Thoracic aorta (tissue), 2 donors: ENCODE measurements around the gene FAM118B. TPM values are rescaled to one million over a fixed set of nuclear protein-coding genes. Genes with fewer than 3 reads are reported as not detected.
A peak's percentile ranks its signal among the peaks of the same experiment; 100 is the strongest.

ENCODE experiments used
- ATAC-seq: fragments of 150-250 bp; one replicate; pipeline ENCODE4 v1.8.0; 2017; ENCODE audit warnings: low read depth; ENCODE audit not compliant: insufficient number of reproducible peaks, low FRiP score
- DNase-seq: peaks from one replicate; pipeline ENCODE4 v3.0.0-alpha.2; 2020; ENCODE audit warnings: low spot score
- H3K27ac ChIP-seq, 2 donors: fragments of 200-600 bp; sonication (generic); 1 replicate in 1 of 2; 2 replicates in 1 of 2; pipeline ENCODE4 v1.5.1; 2016; ENCODE audit warnings: mild to moderate bottlenecking in 2 of 2, moderate library complexity in 2 of 2
- H3K27me3 ChIP-seq: fragments of 200-600 bp; sonication (generic); replicated peaks from 2 replicates; pipeline ENCODE4 v1.6.0; 2016; ENCODE audit warnings: mild to moderate bottlenecking; ENCODE audit not compliant: insufficient read depth
- H3K36me3 ChIP-seq: fragments of 200-600 bp; sonication (generic); one replicate; pipeline ENCODE4 v1.5.1; 2016
- H3K4me1 ChIP-seq, 2 donors: fragments of 200-600 bp; sonication (generic); 1 replicate in 1 of 2; 2 replicates in 1 of 2; pipeline versions ENCODE4 v1.5.1 to v1.6.0; 2016; ENCODE audit warnings: low read depth in 2 of 2, mild to moderate bottlenecking in 1 of 2; ENCODE audit not compliant: control insufficient read depth in 1 of 2
- H3K4me3 ChIP-seq: fragments of 200-600 bp; sonication (generic); 2 replicates; pipeline ENCODE4 v1.5.1; 2016; ENCODE audit warnings: mild to moderate bottlenecking
- H3K9me3 ChIP-seq: fragments of 200-600 bp; sonication (generic); 2 replicates; pipeline ENCODE4 v1.5.1; 2016
- CTCF ChIP-seq: fragments of 200-600 bp; sonication (generic); IDR thresholded peaks from one replicate; pipeline ENCODE4 v1.5.1; 2019; ENCODE audit warnings: antibody characterized with exemption
- total RNA-seq, 2 donors: library from RNA; depleted of rRNA; stranded (reverse); fragments of >200 nt; gene quantifications; one replicate each; pipeline versions ENCODE4 v1.1.0 to v1.2.3, GENCODE V29; 2016

The FAM118B gene
- total RNA-seq, 2 donors from 2014 or later, result 8.4 to 14.5 TPM

GRCh38 chr11:126190792-126191191 lies 20.8 kb upstream of the FAM118B start:
- no peak for TF ChIP-seq CTCF
- Histone ChIP-seq H3K36me3 (no peaks in the 10 kb centered on the region), H3K27me3 (no peaks in the 10 kb centered on the region), H3K4me1 (no peaks in the 10 kb centered on the region), H3K27ac (no peak overlapping the region), H3K9me3 (no peaks in the 10 kb centered on the region), H3K4me3 (no peak overlapping the region)
- ATAC-seq (no peak), DNase-seq (no peak)

GRCh38 chr11:126191379-126192073 lies 20.1 kb upstream of the FAM118B start:
- ATAC-seq (no peak), DNase-seq (no peak)
- no peak overlapping the region for H3K4me3 ChIP-seq
- H3K36me3 ChIP-seq, result no peaks in the 10 kb centered on the region
- no peak overlapping the region for H3K27ac ChIP-seq
- no peaks in the 10 kb centered on the region for H3K9me3 ChIP-seq
- H3K4me1 ChIP-seq, result no peaks in the 10 kb centered on the region
- no peak for TF ChIP-seq CTCF
- H3K27me3 ChIP-seq, result no peaks in the 10 kb centered on the region

GRCh38 chr11:126192361-126192760 lies 19.2 kb upstream of the FAM118B start:
- ATAC-seq, result no peak
- H3K27ac ChIP-seq, result no peak overlapping the region
- H3K36me3 ChIP-seq, result no peaks in the 10 kb centered on the region

GRCh38 chr11:126193038-126193478 lies 18.5 kb upstream of the FAM118B start:
- Histone ChIP-seq H3K36me3 (peaks cover 4% of the 10 kb centered on the region), H3K4me3 (no peak overlapping the region), H3K9me3 (no peaks in the 10 kb centered on the region), H3K4me1 (no peaks in the 10 kb centered on the region), H3K27ac (no peak overlapping the region), H3K27me3 (no peaks in the 10 kb centered on the region)
- no peak for TF ChIP-seq CTCF
- no peak for ATAC-seq
- DNase-seq, result no peak

More at GRCh38 chr11:126192361-126192760, 19.2 kb upstream of the FAM118B start:
- no peaks in the 10 kb centered on the region for H3K9me3 ChIP-seq
- no peak for DNase-seq
- H3K4me3 ChIP-seq, result no peak overlapping the region
- no peaks in the 10 kb centered on the region for H3K4me1 ChIP-seq
- no peak for TF ChIP-seq CTCF
- H3K27me3 ChIP-seq, result no peaks in the 10 kb centered on the region

GRCh38 chr11:126194121-126194543 lies 17.4 kb upstream of the FAM118B start:
- Histone ChIP-seq H3K27me3 (no peaks in the 10 kb centered on the region), H3K27ac (no peak overlapping the region), H3K4me3 (no peak overlapping the region), H3K4me1 (no peaks in the 10 kb centered on the region), H3K9me3 (no peaks in the 10 kb centered on the region), H3K36me3 (peaks cover 4% of the 10 kb centered on the region)
- DNase-seq (no peak), ATAC-seq (no peak)
- TF ChIP-seq CTCF, result peak; percentile 70
